Stimulated activated naive B cell treated with anti-CD40 and anti-IgM and Interleukin-4, amounts not matched to agents 10 μg/mL and 1 μg/mL and 100 μg/mL, for 72 hours (primary cell): ENCODE results near the gene TAS1R2.

Source experiments
- ATAC-seq, 2 donors: fragments of 150-1000 bp; cut with Tn5 transposase; replicated peaks; 2 replicates each; pipeline ENCODE4 v1.10.0; 2021; ENCODE audit warnings: moderate library complexity in 1 of 2
- DNase-seq: peaks from one replicate; pipeline ENCODE4 v3.0.0; 2021
- H3K27ac Mint-ChIP-seq: one replicate; pipeline ENCODE4 v1.8.0; 2022; ENCODE audit warnings: mild to moderate bottlenecking, mixed read lengths
- H3K27me3 Mint-ChIP-seq, 2 donors: one replicate each; pipeline ENCODE4 v1.8.0; 2022; ENCODE audit warnings: mixed read lengths in 2 of 2
- H3K36me3 Mint-ChIP-seq, 2 donors: one replicate each; pipeline ENCODE4 v1.8.0; 2022; ENCODE audit warnings: mixed read lengths in 2 of 2, mild to moderate bottlenecking in 1 of 2
- H3K4me1 Mint-ChIP-seq, 2 donors: one replicate each; pipeline ENCODE4 v1.8.0; 2022; ENCODE audit warnings: mixed read lengths in 2 of 2, mild to moderate bottlenecking in 1 of 2
- H3K4me3 Mint-ChIP-seq, 2 donors: one replicate each; pipeline ENCODE4 v1.8.0; 2022; ENCODE audit warnings: mild to moderate bottlenecking in 2 of 2, mixed read lengths in 2 of 2, moderate library complexity in 1 of 2
- H3K9me3 Mint-ChIP-seq, 2 donors: one replicate each; pipeline ENCODE4 v1.8.0; 2022; ENCODE audit warnings: mixed read lengths in 2 of 2, mild to moderate bottlenecking in 1 of 2

Gene TAS1R2

DNA sequence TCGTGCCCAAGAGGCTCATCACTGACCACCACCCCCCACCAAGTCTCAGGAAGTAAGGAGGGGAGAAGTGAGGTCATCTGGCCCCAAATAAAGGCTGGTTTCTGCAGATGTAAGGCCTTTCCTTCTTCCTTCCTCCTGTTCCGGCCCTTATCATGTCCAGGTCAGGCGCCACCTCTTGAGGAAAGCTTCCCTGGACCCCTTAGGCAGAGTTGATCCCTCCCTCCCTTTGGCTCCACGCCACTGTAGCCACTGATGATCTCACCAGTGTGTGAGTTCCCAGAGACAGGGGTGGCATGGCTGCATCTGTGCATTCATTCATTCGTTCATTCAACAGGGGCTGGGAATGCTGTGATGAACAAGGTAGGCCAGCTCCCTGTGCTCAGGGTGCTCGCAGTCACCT is 59.2 kb downstream of the TAS1R2 start:
- Mint-ChIP-seq H3K27ac (no peak overlapping the region), H3K4me1 (no peaks in the 10 kb centered on the region), H3K27me3 (peaks cover 18 to 19% of the 10 kb centered on the region in 2 donors), H3K36me3 (no peaks in the 10 kb centered on the region), H3K9me3 (no peaks in the 10 kb centered on the region), H3K4me3 (no peak overlapping the region)
- ATAC-seq (no peak), DNase-seq (no peak)

DNA sequence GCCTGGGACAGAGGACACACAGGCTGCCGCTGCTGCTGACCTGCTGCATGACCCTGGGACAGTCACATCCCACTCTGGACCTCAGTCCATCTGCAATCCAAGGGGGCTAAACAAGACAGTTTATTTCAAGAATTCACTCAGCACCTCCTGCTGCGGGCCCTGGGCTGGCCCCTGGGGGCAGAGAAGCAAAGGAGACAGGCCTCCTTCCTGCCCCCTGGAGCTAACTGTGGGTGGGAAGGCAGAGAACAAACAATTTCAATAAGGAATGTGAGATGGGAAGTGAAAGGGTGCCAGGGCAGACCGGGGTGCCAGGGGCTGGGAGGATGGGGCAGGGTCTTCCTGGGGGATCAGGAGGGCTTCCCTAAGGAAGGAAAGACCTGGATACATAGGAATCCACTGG is 60.0 kb downstream of the TAS1R2 start:
- ATAC-seq: no peak
- no peaks in the 10 kb centered on the region for H3K36me3 Mint-ChIP-seq

DNA sequence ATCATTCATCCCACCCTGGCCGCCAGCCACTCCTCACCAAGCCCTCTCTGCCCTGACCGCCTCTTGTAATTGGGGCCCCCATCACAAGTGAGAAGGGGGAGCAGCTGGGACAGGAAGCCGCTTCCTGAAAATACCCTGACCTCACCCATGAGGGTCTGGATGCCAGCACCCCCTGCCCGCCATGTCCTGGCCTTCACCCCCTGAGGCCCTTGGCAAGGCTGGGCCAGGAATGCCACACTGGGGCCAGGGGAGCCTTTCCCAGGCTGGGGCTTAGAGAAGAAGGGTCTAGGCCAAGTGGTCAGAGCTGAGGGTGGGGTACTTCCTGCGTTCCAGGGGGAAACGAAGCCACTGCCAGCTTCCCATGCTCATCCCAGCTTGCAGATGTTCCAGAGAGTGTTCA is 60.5 kb downstream of the TAS1R2 start:
- Mint-ChIP-seq H3K27ac (no peak overlapping the region), H3K36me3 (no peaks in the 10 kb centered on the region), H3K9me3 (no peaks in the 10 kb centered on the region), H3K27me3 (peaks cover 12 to 19% of the 10 kb centered on the region in 2 donors), H3K4me3 (no peak overlapping the region), H3K4me1 (no peaks in the 10 kb centered on the region)
- no peak for DNase-seq
- ATAC-seq: no peak

More for the DNA sequence above, 60.0 kb downstream of the TAS1R2 start:
- no peak overlapping the region for H3K27ac Mint-ChIP-seq
- H3K27me3 Mint-ChIP-seq: peaks cover 14 to 16% of the 10 kb centered on the region in 2 donors
- H3K9me3 Mint-ChIP-seq: no peaks in the 10 kb centered on the region
- no peak overlapping the region for H3K4me3 Mint-ChIP-seq
- no peak for DNase-seq
- H3K4me1 Mint-ChIP-seq: no peaks in the 10 kb centered on the region

DNA sequence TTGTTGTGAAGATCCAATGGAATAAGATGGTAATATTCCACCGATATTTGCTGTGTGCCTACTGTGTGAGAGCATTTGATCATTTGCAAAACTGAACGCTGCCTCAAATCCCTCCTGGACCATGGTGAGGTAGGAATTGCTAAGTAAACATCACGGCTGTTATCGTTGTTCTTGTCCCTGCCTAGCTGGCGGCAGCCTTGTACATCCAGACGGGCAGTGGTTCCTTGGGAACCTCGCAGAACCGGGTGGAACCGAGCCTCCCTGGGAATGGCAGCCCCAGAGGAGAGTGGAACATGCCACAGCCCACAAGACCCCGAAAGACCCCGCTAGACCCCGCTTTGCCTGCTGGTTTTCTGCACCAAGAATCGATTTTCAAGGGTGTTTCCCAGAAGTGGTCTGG is 60.9 kb downstream of the TAS1R2 start:
- H3K4me3 Mint-ChIP-seq: no peak overlapping the region
- no peak overlapping the region for H3K27ac Mint-ChIP-seq
- no peaks in the 10 kb centered on the region for H3K36me3 Mint-ChIP-seq
- ATAC-seq (no peak), DNase-seq (no peak)
- H3K9me3 Mint-ChIP-seq: peaks cover 0 to 3% of the 10 kb centered on the region in 2 donors
- no peaks in the 10 kb centered on the region for H3K4me1 Mint-ChIP-seq
- peaks cover 14 to 23% of the 10 kb centered on the region in 2 donors for H3K27me3 Mint-ChIP-seq

DNA sequence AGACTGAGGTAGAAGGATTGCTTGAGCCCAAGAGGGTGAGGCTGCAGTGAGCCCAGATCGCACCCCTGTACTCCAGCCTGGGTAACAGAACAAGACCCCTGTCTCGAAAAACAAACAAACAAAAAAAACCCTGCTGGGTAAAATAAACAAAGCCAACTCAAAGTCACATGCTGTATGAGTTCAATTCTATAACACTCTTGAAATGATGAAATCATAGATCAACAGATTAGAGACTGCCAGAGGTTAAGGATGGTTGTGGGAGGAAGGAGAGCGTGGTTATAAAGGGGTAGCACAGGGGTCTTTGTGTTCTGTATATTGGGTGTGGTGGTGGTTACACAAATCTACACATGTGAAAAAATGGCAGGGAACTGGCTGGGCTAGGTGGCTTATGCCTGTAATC is 62.5 kb downstream of the TAS1R2 start:
- Mint-ChIP-seq H3K4me1 (no peaks in the 10 kb centered on the region), H3K4me3 (no peak overlapping the region), H3K27me3 (peaks cover 28 to 36% of the 10 kb centered on the region in 2 donors), H3K9me3 (peaks cover 6 to 11% of the 10 kb centered on the region in 2 donors), H3K27ac (no peak overlapping the region), H3K36me3 (no peaks in the 10 kb centered on the region)
- no peak for DNase-seq
- no peak for ATAC-seq

DNA sequence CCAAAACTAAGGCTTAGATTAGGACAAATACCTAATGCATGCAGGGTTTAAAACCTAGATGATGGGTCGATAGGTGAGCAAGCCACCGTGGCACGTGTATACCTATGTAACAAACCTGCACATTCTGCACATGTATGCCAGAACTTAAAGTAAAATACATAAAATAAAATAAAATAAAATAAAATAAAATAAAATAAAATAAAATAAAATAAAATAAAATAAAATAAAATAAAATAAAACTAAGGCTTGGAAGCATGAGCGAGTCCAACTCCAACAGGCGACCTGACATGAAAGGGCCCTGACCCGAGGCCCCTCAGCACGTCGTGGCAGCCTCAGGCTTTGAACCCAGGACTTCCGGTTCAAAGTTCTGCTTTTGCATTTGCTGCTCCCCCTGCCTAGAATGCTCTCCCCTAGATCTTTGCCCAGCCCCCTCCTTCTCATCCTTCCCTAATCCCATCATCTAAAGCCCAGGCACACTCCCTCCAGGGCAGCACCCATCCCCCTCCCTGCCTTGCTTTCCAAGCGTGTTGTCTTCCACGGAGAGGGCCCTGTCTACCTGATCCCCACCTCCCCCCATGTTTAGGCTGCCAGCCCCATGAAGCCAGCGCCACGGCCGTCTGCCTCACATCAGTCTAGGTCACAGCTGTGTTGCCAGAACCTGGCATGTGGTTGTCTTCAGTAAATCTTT is 64.3 kb downstream of the TAS1R2 start:
- Mint-ChIP-seq H3K4me1 (no peaks in the 10 kb centered on the region), H3K4me3 (no peak overlapping the region), H3K9me3 (peaks cover 9 to 13% of the 10 kb centered on the region in 2 donors), H3K27ac (no peak overlapping the region), H3K36me3 (no peaks in the 10 kb centered on the region), H3K27me3 (peaks cover 45 to 48% of the 10 kb centered on the region in 2 donors)
- ATAC-seq (no peak), DNase-seq (no peak)

DNA sequence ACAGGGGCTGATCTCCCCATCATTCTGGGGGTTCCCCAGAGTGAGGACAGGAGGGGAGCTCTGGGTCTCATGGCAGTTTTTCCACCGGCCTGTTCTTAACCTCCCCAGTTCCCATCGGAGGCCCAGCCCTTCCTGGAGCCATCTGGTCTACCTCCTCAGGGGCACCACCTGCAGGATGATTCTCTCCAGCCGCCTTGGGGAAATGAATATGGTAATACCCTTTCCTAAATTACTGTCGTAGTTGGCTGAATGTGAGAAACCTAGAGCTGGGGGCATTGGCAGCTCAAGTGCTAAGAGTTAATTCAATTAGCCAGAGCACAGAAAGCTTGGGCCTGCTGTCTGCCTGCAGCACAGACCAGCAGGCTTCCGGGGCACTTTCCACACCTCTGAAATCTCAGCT is 64.9 kb downstream of the TAS1R2 start:
- H3K4me1 Mint-ChIP-seq: no peaks in the 10 kb centered on the region
- no peak for DNase-seq
- no peaks in the 10 kb centered on the region for H3K36me3 Mint-ChIP-seq
- ATAC-seq: no peak
- no peak overlapping the region for H3K27ac Mint-ChIP-seq
- no peak overlapping the region for H3K4me3 Mint-ChIP-seq
- H3K27me3 Mint-ChIP-seq: peaks cover 50 to 54% of the 10 kb centered on the region in 2 donors
- H3K9me3 Mint-ChIP-seq: peaks cover 9 to 13% of the 10 kb centered on the region in 2 donors

DNA sequence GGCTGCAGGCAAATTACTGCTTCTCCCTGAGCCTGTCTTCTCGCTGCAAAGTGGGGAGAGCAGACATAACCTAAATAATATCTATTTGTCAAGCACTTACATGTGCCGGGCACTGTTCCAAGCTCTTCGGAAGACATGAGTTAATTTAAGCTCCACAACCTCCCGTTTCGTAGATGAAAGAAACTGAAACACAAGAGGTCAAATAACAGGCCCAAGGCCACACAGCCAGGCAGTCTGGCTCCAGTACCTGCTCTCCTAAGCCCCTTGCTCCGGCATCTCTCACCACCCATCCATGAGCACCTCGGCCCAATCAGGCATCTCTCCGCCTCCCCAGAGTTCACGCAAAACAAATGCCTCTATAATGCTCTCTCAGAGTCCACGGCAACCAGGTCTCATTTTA is 65.4 kb downstream of the TAS1R2 start:
- peaks cover 9 to 13% of the 10 kb centered on the region in 2 donors for H3K9me3 Mint-ChIP-seq
- H3K36me3 Mint-ChIP-seq: no peaks in the 10 kb centered on the region
- H3K4me1 Mint-ChIP-seq: no peaks in the 10 kb centered on the region
- H3K27ac Mint-ChIP-seq: no peak overlapping the region
- H3K27me3 Mint-ChIP-seq: peaks cover 53 to 56% of the 10 kb centered on the region in 2 donors
- ATAC-seq: no peak
- no peak for DNase-seq
- no peak overlapping the region for H3K4me3 Mint-ChIP-seq

DNA sequence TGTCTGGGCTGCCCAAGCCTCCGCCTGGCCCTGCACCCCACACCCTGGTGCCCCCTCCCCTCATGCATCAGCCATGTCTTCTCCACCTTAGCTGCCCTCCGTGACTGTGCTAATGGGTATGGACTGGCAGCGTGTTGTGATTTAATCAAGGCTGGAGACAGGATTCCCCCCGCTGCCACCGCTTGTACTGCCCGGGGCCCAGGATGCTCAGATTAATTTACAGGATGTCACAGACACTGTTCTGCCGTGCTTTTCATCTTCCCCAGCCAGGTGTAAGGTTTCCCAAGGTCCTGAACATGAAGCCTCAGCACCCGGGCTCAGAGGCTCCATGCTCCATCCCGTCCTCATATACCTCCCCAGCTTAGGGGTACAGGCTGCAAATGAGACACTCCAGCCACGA is 66.3 kb downstream of the TAS1R2 start:
- Mint-ChIP-seq H3K27ac (no peak overlapping the region), H3K4me1 (no peaks in the 10 kb centered on the region), H3K36me3 (no peaks in the 10 kb centered on the region), H3K4me3 (no peak overlapping the region), H3K27me3 (peaks cover 53 to 56% of the 10 kb centered on the region in 2 donors), H3K9me3 (peaks cover 9 to 13% of the 10 kb centered on the region in 2 donors)
- no peak for DNase-seq
- ATAC-seq: no peak

DNA sequence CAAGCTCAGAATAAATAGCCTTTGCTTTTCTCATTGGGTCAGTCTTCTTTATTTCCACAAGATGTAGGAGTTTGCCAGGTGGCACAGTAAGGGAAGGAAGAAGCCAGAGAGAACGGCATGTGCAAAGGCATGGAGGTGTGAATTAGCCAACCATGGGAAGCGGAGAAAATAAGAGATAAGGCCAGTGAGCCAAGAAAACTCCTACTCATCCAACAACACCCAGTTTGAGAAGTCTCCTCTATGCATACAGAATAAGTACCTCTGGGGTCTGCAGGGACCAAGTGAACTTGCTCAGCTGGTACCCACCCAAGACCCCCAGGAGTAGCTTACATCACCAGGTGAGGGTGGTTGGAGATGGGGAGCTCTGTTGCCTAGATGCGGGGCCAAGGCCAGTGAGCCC is 66.7 kb downstream of the TAS1R2 start:
- H3K4me1 Mint-ChIP-seq: no peaks in the 10 kb centered on the region
- DNase-seq (no peak), ATAC-seq (no peak)
- no peaks in the 10 kb centered on the region for H3K36me3 Mint-ChIP-seq
- H3K27ac Mint-ChIP-seq: no peak overlapping the region
- no peak overlapping the region for H3K4me3 Mint-ChIP-seq
- peaks cover 9 to 13% of the 10 kb centered on the region in 2 donors for H3K9me3 Mint-ChIP-seq
- H3K27me3 Mint-ChIP-seq: peaks cover 53 to 56% of the 10 kb centered on the region in 2 donors
